H9 (cell line): ENCODE results near the gene TMEM132D. TPM values are rescaled to one million over a fixed set of nuclear protein-coding genes. Genes with fewer than 3 reads are reported as not detected.

Experiments
- DNase-seq: peaks from one replicate; pipeline ENCODE4 v3.0.0-alpha.2; 2017
- H2AFZ ChIP-seq: one replicate; pipeline ENCODE4 v1.6.1; 2013; ENCODE audit warnings: mild to moderate bottlenecking, low read length, control low read depth, moderate library complexity
- H2AK5ac ChIP-seq: 2 replicates; pipeline ENCODE4 v1.6.1; 2013; ENCODE audit warnings: low read length, control low read depth, mixed read lengths; ENCODE audit not compliant: insufficient read length
- H2BK120ac ChIP-seq: one replicate; pipeline ENCODE4 v1.6.1; 2013; ENCODE audit warnings: low read depth, mild to moderate bottlenecking, low read length, control low read depth, inconsistent platforms; ENCODE audit not compliant: poor library complexity, severe bottlenecking
- H2BK12ac ChIP-seq: 2 replicates; pipeline ENCODE4 v1.6.1; 2013; ENCODE audit warnings: low read length, control low read depth, mixed read lengths, low read depth; ENCODE audit not compliant: insufficient read length
- H2BK15ac ChIP-seq: 2 replicates; pipeline ENCODE4 v1.6.1; 2013; ENCODE audit warnings: low read depth, low read length, control low read depth
- H2BK20ac ChIP-seq: one replicate; pipeline ENCODE4 v1.6.1; 2013; ENCODE audit warnings: low read depth, mild to moderate bottlenecking, low read length, control low read depth, inconsistent platforms; ENCODE audit not compliant: poor library complexity, severe bottlenecking
- H2BK5ac ChIP-seq: 2 replicates; pipeline ENCODE4 v1.6.1; 2013; ENCODE audit warnings: low read length, control low read depth, mixed read lengths; ENCODE audit not compliant: insufficient read length
- H3K14ac ChIP-seq: 2 replicates; pipeline ENCODE4 v1.6.1; 2013; ENCODE audit warnings: low read length, control low read depth; ENCODE audit not compliant: insufficient read depth
- H3K18ac ChIP-seq: 2 replicates; pipeline ENCODE4 v1.6.1; 2013; ENCODE audit warnings: low read depth, mild to moderate bottlenecking, mixed read lengths, low read length, control low read depth; ENCODE audit not compliant: insufficient read length
- H3K23ac ChIP-seq: 2 replicates; pipeline ENCODE4 v1.6.1; 2013; ENCODE audit warnings: low read length, control low read depth, mixed read lengths, low read depth; ENCODE audit not compliant: insufficient read length
- H3K23me2 ChIP-seq: 2 replicates; pipeline ENCODE4 v1.6.1; 2013; ENCODE audit warnings: low read depth, mild to moderate bottlenecking, mixed read lengths, low read length, control low read depth; ENCODE audit not compliant: insufficient read length, poor library complexity, severe bottlenecking
- H3K27ac ChIP-seq: 2 replicates; pipeline ENCODE4 v1.5.1; 2013; ENCODE audit warnings: low read length, control low read depth, mixed read lengths, low read depth; ENCODE audit not compliant: insufficient read length
- H3K27me3 ChIP-seq: 2 replicates; pipeline ENCODE4 v1.6.1; 2013; ENCODE audit warnings: low read length, control low read depth, inconsistent platforms; ENCODE audit not compliant: insufficient read depth
- H3K4ac ChIP-seq: 2 replicates; pipeline ENCODE4 v1.6.1; 2013; ENCODE audit warnings: low read depth, mild to moderate bottlenecking, control low read depth, inconsistent platforms, low read length, moderate library complexity
- H3K4me1 ChIP-seq: 2 replicates; pipeline ENCODE4 v1.6.1; 2013; ENCODE audit warnings: low read length, control low read depth, inconsistent platforms; ENCODE audit not compliant: insufficient read depth
- H3K4me2 ChIP-seq: 2 replicates; pipeline ENCODE4 v1.6.1; 2013; ENCODE audit warnings: low read length, control low read depth, mixed read lengths; ENCODE audit not compliant: insufficient read length, insufficient read depth
- H3K56ac ChIP-seq: 2 replicates; pipeline ENCODE4 v1.6.1; 2013; ENCODE audit warnings: low read depth, mild to moderate bottlenecking, mixed read lengths, low read length, control low read depth; ENCODE audit not compliant: insufficient read length
- H3K79me1 ChIP-seq: 2 replicates; pipeline ENCODE4 v1.6.1; 2013; ENCODE audit warnings: low read depth, mild to moderate bottlenecking, moderate library complexity, low read length, control low read depth, inconsistent platforms; ENCODE audit not compliant: insufficient read depth, poor library complexity, severe bottlenecking
- H3K79me2 ChIP-seq: 2 replicates; pipeline ENCODE4 v1.6.1; 2013; ENCODE audit warnings: low read length, control low read depth, inconsistent platforms; ENCODE audit not compliant: insufficient read depth
- H3K9ac ChIP-seq: 2 replicates; pipeline ENCODE4 v1.6.1; 2013; ENCODE audit warnings: low read length, control low read depth, mixed read lengths; ENCODE audit not compliant: insufficient read length; ENCODE audit errors: extremely low read depth
- H3K9me3 ChIP-seq: one replicate; pipeline ENCODE4 v1.6.1; 2013; ENCODE audit warnings: low read depth, low read length, inconsistent platforms; ENCODE audit not compliant: control insufficient read depth
- H3T11ph ChIP-seq: one replicate; pipeline ENCODE4 v1.6.1; 2013; ENCODE audit warnings: mild to moderate bottlenecking, low read length, control low read depth, inconsistent platforms
- H4K20me1 ChIP-seq: one replicate; pipeline ENCODE4 v1.6.1; 2013; ENCODE audit not compliant: control insufficient read depth, insufficient read length, insufficient read depth
- H4K5ac ChIP-seq: 2 replicates; pipeline ENCODE4 v1.6.1; 2013; ENCODE audit warnings: low read depth, mild to moderate bottlenecking, mixed read lengths, low read length, control low read depth; ENCODE audit not compliant: insufficient read length
- H4K8ac ChIP-seq: replicated peaks from 2 replicates; pipeline ENCODE4 v1.6.1; 2013; ENCODE audit warnings: low read length, control low read depth, mixed read lengths, low read depth; ENCODE audit not compliant: insufficient read length
- H4K91ac ChIP-seq: 2 replicates; pipeline ENCODE4 v1.6.1; 2013; ENCODE audit warnings: low read depth, mild to moderate bottlenecking, moderate library complexity, mixed read lengths, low read length, control low read depth; ENCODE audit not compliant: insufficient read length
- H3K27ac Mint-ChIP-seq, 3 experiments: 2 replicates in 2 of 3; 3 replicates in 1 of 3; pipeline ENCODE4 v1.8.0; 2020 to 2021; ENCODE audit warnings: mixed read lengths in 3 of 3, mild to moderate bottlenecking in 1 of 3, moderate library complexity in 1 of 3
- H3K27me3 Mint-ChIP-seq: 2 replicates; pipeline ENCODE4 v1.8.0; 2021; ENCODE audit warnings: low read depth, mild to moderate bottlenecking, moderate library complexity, mixed read lengths
- H3K36me3 Mint-ChIP-seq, 3 experiments: 2 replicates in 2 of 3; 3 replicates in 1 of 3; pipeline ENCODE4 v1.8.0; 2020 to 2021; ENCODE audit warnings: low read depth in 3 of 3, mixed read lengths in 3 of 3; ENCODE audit not compliant: insufficient read depth in 1 of 3
- H3K4me1 Mint-ChIP-seq, 2 experiments: 2 replicates each; pipeline ENCODE4 v1.8.0; 2020; ENCODE audit warnings: mixed read lengths in 2 of 2
- H3K4me3 Mint-ChIP-seq, 2 experiments: 2 replicates in 1 of 2; 3 replicates in 1 of 2; pipeline ENCODE4 v1.8.0; 2020 to 2021; ENCODE audit warnings: mild to moderate bottlenecking in 2 of 2, mixed read lengths in 2 of 2, moderate library complexity in 1 of 2
- H3K9me3 Mint-ChIP-seq, 2 experiments: 2 replicates in 1 of 2; 3 replicates in 1 of 2; pipeline ENCODE4 v1.8.0; 2020; ENCODE audit warnings: mild to moderate bottlenecking in 2 of 2, mixed read lengths in 2 of 2, moderate library complexity in 1 of 2
- WGBS: extraction: QIAGEN DNeasy Blood & Tissue Kit; methylation state at CpG from one replicate; pipeline ENCODE4 v1.1.7; 2013; ENCODE audit warnings: missing lambda C conversion rate, low lambda C conversion rate, mixed read lengths; ENCODE audit not compliant: insufficient read length; ENCODE audit errors: extremely low coverage; 5-methylcytosine and 5-hydroxymethylcytosine counted together
- total RNA-seq: library from RNA; stranded (reverse); gene quantifications from 2 replicates; pipeline ENCODE4 v1.2.1, GENCODE V29; 2021
- TF ChIP-seq, protein P1 (sequence below): fragments of 200-600 bp; sonication (generic); conservative IDR thresholded peaks from 3 replicates; pipeline ENCODE4 v1.8.0; 2021; ENCODE audit warnings: antibody characterized with exemption, mild to moderate bottlenecking

Gene TMEM132D
- total RNA-seq, 1 experiment from 2014 or later: 6.1 TPM

DNA sequence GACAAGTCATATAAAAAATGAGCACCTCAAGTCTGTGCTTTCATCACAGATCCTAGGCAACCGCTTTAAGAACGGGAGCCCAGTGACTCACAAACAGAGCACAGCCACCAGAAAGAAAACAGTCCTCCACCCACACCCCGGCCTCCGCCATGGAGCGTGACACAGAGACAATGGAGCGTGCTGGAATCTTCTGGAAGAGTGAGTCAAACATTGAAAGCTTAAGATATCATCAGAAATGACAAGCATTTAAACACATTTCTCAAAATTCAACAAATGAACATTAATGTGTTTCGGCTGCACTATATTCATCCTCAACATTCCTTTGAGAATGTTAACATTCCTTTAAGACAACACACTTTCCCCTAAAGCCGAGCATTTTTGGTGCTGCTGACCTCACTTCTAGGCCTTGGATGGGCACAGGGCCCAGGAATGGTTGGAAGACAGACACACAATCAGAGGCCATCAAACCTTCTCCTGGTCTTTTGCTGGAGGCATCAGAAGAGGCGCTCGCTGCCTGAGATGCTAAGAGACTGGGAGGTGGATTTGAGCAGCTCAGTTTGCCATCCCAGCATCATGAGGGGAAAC, 23.6 kb upstream of the TMEM132D start:
- Histone ChIP-seq H3K23me2 (no peaks in the 10 kb centered on the region), H3K23ac (no peak overlapping the region), H3K4ac (no peak overlapping the region), H3K27me3 (no peaks in the 10 kb centered on the region), H2BK5ac (no peak overlapping the region), H3K4me2 (no peak overlapping the region), H3K18ac (no peak overlapping the region), H2BK20ac (no peak overlapping the region), H3T11ph (no peak overlapping the region), H4K91ac (no peak overlapping the region), H2BK15ac (no peak overlapping the region), H3K9ac (no peak overlapping the region), H3K79me2 (no peaks in the 10 kb centered on the region), H3K9me3 (no peaks in the 10 kb centered on the region), H3K14ac (no peak overlapping the region), H3K79me1 (no peaks in the 10 kb centered on the region), H4K20me1 (no peaks in the 10 kb centered on the region), H3K56ac (no peak overlapping the region), H3K27ac (no peak overlapping the region), H4K5ac (no peak overlapping the region), H4K8ac (no peak overlapping the region), H2BK12ac (no peak overlapping the region), H2AK5ac (no peak overlapping the region), H3K4me1 (no peaks in the 10 kb centered on the region), H2BK120ac (no peak overlapping the region), H2AFZ (no peak overlapping the region)
- TF ChIP-seq, protein P1, sequence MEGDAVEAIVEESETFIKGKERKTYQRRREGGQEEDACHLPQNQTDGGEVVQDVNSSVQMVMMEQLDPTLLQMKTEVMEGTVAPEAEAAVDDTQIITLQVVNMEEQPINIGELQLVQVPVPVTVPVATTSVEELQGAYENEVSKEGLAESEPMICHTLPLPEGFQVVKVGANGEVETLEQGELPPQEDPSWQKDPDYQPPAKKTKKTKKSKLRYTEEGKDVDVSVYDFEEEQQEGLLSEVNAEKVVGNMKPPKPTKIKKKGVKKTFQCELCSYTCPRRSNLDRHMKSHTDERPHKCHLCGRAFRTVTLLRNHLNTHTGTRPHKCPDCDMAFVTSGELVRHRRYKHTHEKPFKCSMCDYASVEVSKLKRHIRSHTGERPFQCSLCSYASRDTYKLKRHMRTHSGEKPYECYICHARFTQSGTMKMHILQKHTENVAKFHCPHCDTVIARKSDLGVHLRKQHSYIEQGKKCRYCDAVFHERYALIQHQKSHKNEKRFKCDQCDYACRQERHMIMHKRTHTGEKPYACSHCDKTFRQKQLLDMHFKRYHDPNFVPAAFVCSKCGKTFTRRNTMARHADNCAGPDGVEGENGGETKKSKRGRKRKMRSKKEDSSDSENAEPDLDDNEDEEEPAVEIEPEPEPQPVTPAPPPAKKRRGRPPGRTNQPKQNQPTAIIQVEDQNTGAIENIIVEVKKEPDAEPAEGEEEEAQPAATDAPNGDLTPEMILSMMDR: no peak
- Mint-ChIP-seq H3K36me3 (no peaks in the 10 kb centered on the region; a peak in 1 of 7 replicates), H3K4me1 (no peaks in the 10 kb centered on the region), H3K9me3 (peaks cover 0 to 3% of the 10 kb centered on the region in 2 experiments; a peak in 3 of 5 replicates), H3K27me3 (peaks cover 35% of the 10 kb centered on the region), H3K4me3 (no peak overlapping the region), H3K27ac (no peak overlapping the region)
- no peak for DNase-seq
- WGBS: no CpG with 5 or more reads among the region's 10 CpGs
